Breast epithelium (tissue), 4 donors: ENCODE data around the gene XRCC2. TPM values are rescaled to one million over a fixed set of nuclear protein-coding genes. Genes with fewer than 3 reads are reported as not detected.

Source experiments
- DNase-seq, 2 donors: peaks; one replicate each; pipeline ENCODE4 v3.0.0-alpha.2; 2019; ENCODE audit warnings: low spot score in 2 of 2
- H3K27ac ChIP-seq, 2 donors: fragments of 200-600 bp; sonication (generic) in 1 of 2; one replicate each; pipeline ENCODE4 v1.5.1; 2016 to 2019; ENCODE audit warnings: mild to moderate bottlenecking in 1 of 2
- H3K27me3 ChIP-seq, 2 donors: fragments of 200-600 bp; sonication (generic) in 1 of 2; one replicate each; pipeline versions ENCODE4 v1.5.1 to v1.6.0; 2017 to 2019; ENCODE audit warnings: control low read depth in 1 of 2, mild to moderate bottlenecking in 1 of 2
- H3K36me3 ChIP-seq: fragments of 200-600 bp; one replicate; pipeline ENCODE4 v1.5.1; 2019
- H3K4me1 ChIP-seq, 2 donors: fragments of 200-600 bp; sonication (generic); one replicate each; pipeline ENCODE4 v1.5.1; 2016 to 2019; ENCODE audit warnings: control low read depth in 1 of 2
- H3K4me3 ChIP-seq, 3 donors: fragments of 200-600 bp; sonication (generic); 1 replicate in 2 of 3; 2 replicates in 1 of 3; pipeline ENCODE4 v1.5.1; 2016 to 2019; ENCODE audit warnings: mild to moderate bottlenecking in 3 of 3, moderate library complexity in 2 of 3
- H3K9me3 ChIP-seq, 2 donors: fragments of 200-600 bp; sonication (generic) in 1 of 2; one replicate each; pipeline ENCODE4 v1.5.1; 2016 to 2019; ENCODE audit warnings: control low read depth in 1 of 2
- CTCF ChIP-seq, 3 donors: fragments of 450-650 bp; IDR thresholded peaks; one replicate each; pipeline ENCODE4 v1.5.1; 2016 to 2017; ENCODE audit warnings: antibody characterized with exemption in 3 of 3, mild to moderate bottlenecking in 3 of 3, moderate library complexity in 3 of 3
- POLR2A ChIP-seq: fragments of 450-650 bp; IDR thresholded peaks from one replicate; pipeline ENCODE4 v1.6.1; 2016; ENCODE audit warnings: antibody characterized with exemption, mild to moderate bottlenecking, moderate library complexity
- POLR2AphosphoS5 ChIP-seq, 3 donors: sonication (generic); formaldehyde crosslinking; IDR thresholded peaks; one replicate each; pipeline ENCODE4 v1.6.1; 2017; ENCODE audit warnings: antibody characterized with exemption in 3 of 3
- intact Hi-C: fragments of 100-400 bp; cut with DNase I; formaldehyde crosslinking; loops from one replicate; pipeline ENCODE4 v1.15.1; 2023; ENCODE audit warnings: low total_unique reads
- total RNA-seq, 3 donors: library from RNA; depleted of rRNA; stranded (reverse); fragments of >200 nt; gene quantifications; one replicate each; pipeline ENCODE4 v1.1.0, GENCODE V29; 2016

The XRCC2 gene
- total RNA-seq, 3 donors from 2014 or later = 0.48 to 2.2 (median 0.98) TPM

GRCh38 chr7:152615031-152615741, 60.8 kb downstream of the XRCC2 start:
- Histone ChIP-seq H3K36me3 (no peaks in the 10 kb centered on the region), H3K4me3 (no peak overlapping the region), H3K4me1 (no peaks in the 10 kb centered on the region), H3K9me3 (no peaks in the 10 kb centered on the region), H3K27ac (no peak overlapping the region), H3K27me3 (no peaks in the 10 kb centered on the region)
- intact Hi-C loops = no loop called here
- no peak for DNase-seq
- TF ChIP-seq POLR2A = no peak
- no peak for TF ChIP-seq POLR2AphosphoS5 (IDR thresholded peaks at IDR 0.05)
- no peak for TF ChIP-seq CTCF (IDR thresholded peaks at IDR 0.05)

GRCh38 chr7:152608656-152609055, 67.3 kb downstream of the XRCC2 start:
- intact Hi-C loops = no loop called here

GRCh38 chr7:152608208-152608607, 67.7 kb downstream of the XRCC2 start:
- Histone ChIP-seq H3K9me3 (no peaks in the 10 kb centered on the region), H3K27ac (no peak overlapping the region), H3K36me3 (no peaks in the 10 kb centered on the region), H3K27me3 (no peaks in the 10 kb centered on the region), H3K4me1 (no peaks in the 10 kb centered on the region), H3K4me3 (no peak overlapping the region)
- DNase-seq = no peak
- no peak for TF ChIP-seq POLR2AphosphoS5 (IDR thresholded peaks at IDR 0.05)
- no peak for TF ChIP-seq CTCF (IDR thresholded peaks at IDR 0.05)
- TF ChIP-seq POLR2A = no peak
- intact Hi-C loops = no loop called here

More at GRCh38 chr7:152608656-152609055, 67.3 kb downstream of the XRCC2 start:
- Histone ChIP-seq H3K4me1 (no peaks in the 10 kb centered on the region), H3K27me3 (no peaks in the 10 kb centered on the region), H3K36me3 (no peaks in the 10 kb centered on the region), H3K9me3 (no peaks in the 10 kb centered on the region), H3K27ac (no peak overlapping the region), H3K4me3 (no peak overlapping the region)
- no peak for DNase-seq
- TF ChIP-seq POLR2A = no peak
- TF ChIP-seq CTCF (IDR thresholded peaks at IDR 0.05) = no peak
- TF ChIP-seq POLR2AphosphoS5 (IDR thresholded peaks at IDR 0.05) = no peak

GRCh38 chr7:152607007-152607406, 68.9 kb downstream of the XRCC2 start:
- no peaks in the 10 kb centered on the region for H3K27me3 ChIP-seq
- H3K27ac ChIP-seq = no peak overlapping the region
- no peak overlapping the region for H3K4me3 ChIP-seq
- no peak for TF ChIP-seq POLR2A
- no peak for TF ChIP-seq POLR2AphosphoS5 (IDR thresholded peaks at IDR 0.05)
- no peak for TF ChIP-seq CTCF (IDR thresholded peaks at IDR 0.05)
- no peaks in the 10 kb centered on the region for H3K36me3 ChIP-seq
- H3K4me1 ChIP-seq = no peaks in the 10 kb centered on the region
- intact Hi-C loops = no loop called here
- no peaks in the 10 kb centered on the region for H3K9me3 ChIP-seq
- DNase-seq = no peak

GRCh38 chr7:152602962-152603361, 73.0 kb downstream of the XRCC2 start:
- no peak for DNase-seq
- no peak for TF ChIP-seq CTCF (IDR thresholded peaks at IDR 0.05)
- TF ChIP-seq POLR2AphosphoS5 (IDR thresholded peaks at IDR 0.05) = no peak
- no peak for TF ChIP-seq POLR2A
- no peaks in the 10 kb centered on the region for H3K36me3 ChIP-seq
- no peak overlapping the region for H3K4me3 ChIP-seq
- intact Hi-C loops = no loop called here
- no peaks in the 10 kb centered on the region for H3K9me3 ChIP-seq
- H3K27me3 ChIP-seq = no peaks in the 10 kb centered on the region
- no peak overlapping the region for H3K27ac ChIP-seq
- H3K4me1 ChIP-seq = no peaks in the 10 kb centered on the region
